ENCODE results near the gene TNFSF10.
"Not testable (repeated sequence)": the region's sequence is repeated elsewhere in the genome, so short reads cannot be mapped to it uniquely, and the experiment has no call there.

- TF ChIP-seq CTCF (IDR thresholded peaks at IDR 0.05): peak; percentile 74 to 76 (median 74)
- TF ChIP-seq POLR2A (IDR thresholded peaks at IDR 0.05; ENCODE audit: low read depth): not testable (repeated sequence)
These were observed 33.0 kb downstream of the TNFSF10 start for GRCh38 chr3:172490198-172490669.

Measured in esophagus muscularis mucosa (tissue), 3 donors.